IMR-90 (cell line): ENCODE measurements around the gene ITPKB. TPM values are rescaled to one million over a fixed set of nuclear protein-coding genes. Genes with fewer than 3 reads are reported as not detected.

ENCODE experiments used
- ATAC-seq: fragments of 200-7000 bp; cut with Tn5 transposase; 2 replicates; pipeline ENCODE4 v1.9.1; 2020; ENCODE audit warnings: low read depth, mild to moderate bottlenecking, moderate library complexity
- BruUV-seq: library from RNA; stranded (reverse); fragments of 400-500 nt; replicated peaks from 2 replicates; lab custom pipeline; 2021; lab: Mats Ljungman, UMichigan
- CTCF ChIA-PET: fragments of 300-600 bp; formaldehyde crosslinking; extraction: SDS; loops from one replicate; lab custom pipeline; 2021; ENCODE audit warnings: antibody characterized with exemption; lab: Yijun Ruan, JAX
- POLR2A ChIA-PET: fragments of 300-600 bp; sonication (Branson Sonifier 250); formaldehyde crosslinking; loops from one replicate; lab custom pipeline; 2022; ENCODE audit warnings: antibody characterized with exemption; ENCODE audit not compliant: unreplicated experiment; lab: Charles Lee
- DNase-seq: peaks from one replicate; pipeline ENCODE4 v3.0.0; 2013
- H2AFZ ChIP-seq: replicated peaks from 2 replicates; pipeline ENCODE3; 2013; ENCODE audit warnings: low read length, mild to moderate bottlenecking; ENCODE audit not compliant: poor library complexity
- H2AK5ac ChIP-seq: 2 replicates; pipeline ENCODE4 v1.6.1; 2013; ENCODE audit warnings: low read depth, low read length, inconsistent platforms
- H2AK9ac ChIP-seq: replicated peaks from 2 replicates; pipeline ENCODE3; 2013; ENCODE audit warnings: mild to moderate bottlenecking, low read depth, low read length, moderate library complexity; ENCODE audit not compliant: poor library complexity
- H2BK120ac ChIP-seq: 2 replicates; pipeline ENCODE4 v1.6.1; 2013; ENCODE audit warnings: low read depth, low read length, inconsistent platforms
- H2BK15ac ChIP-seq: 3 replicates; pipeline ENCODE4 v1.6.1; 2013; ENCODE audit warnings: low read depth, low read length, inconsistent platforms
- H2BK20ac ChIP-seq: 2 replicates; pipeline ENCODE4 v1.6.1; 2013; ENCODE audit warnings: low read depth, mild to moderate bottlenecking, inconsistent platforms, low read length, moderate library complexity
- H2BK5ac ChIP-seq: 2 replicates; pipeline ENCODE4 v1.6.1; 2013; ENCODE audit warnings: mild to moderate bottlenecking, low read depth, low read length, inconsistent platforms; ENCODE audit not compliant: poor library complexity, severe bottlenecking
- H3K14ac ChIP-seq: replicated peaks from 2 replicates; pipeline ENCODE4 v1.6.1; 2013; ENCODE audit warnings: low read depth, low read length, inconsistent platforms
- H3K18ac ChIP-seq: 2 replicates; pipeline ENCODE4 v1.6.1; 2013; ENCODE audit warnings: low read depth, low read length, control low read depth
- H3K23ac ChIP-seq: 2 replicates; pipeline ENCODE4 v1.6.1; 2013; ENCODE audit warnings: low read depth, low read length, inconsistent platforms
- H3K27ac ChIP-seq: 2 replicates; pipeline ENCODE4 v1.5.1; 2013; ENCODE audit warnings: mild to moderate bottlenecking, control low read depth, low read length; ENCODE audit not compliant: insufficient read depth
- H3K27me3 ChIP-seq: 2 replicates; pipeline ENCODE4 v1.6.1; 2013; ENCODE audit warnings: low read length; ENCODE audit not compliant: control insufficient read depth, insufficient read depth
- H3K36me3 ChIP-seq: 2 replicates; pipeline ENCODE4 v1.6.1; 2013; ENCODE audit warnings: low read length, mixed read lengths; ENCODE audit not compliant: control insufficient read depth, insufficient read depth
- H3K4ac ChIP-seq: 2 replicates; pipeline ENCODE4 v1.6.1; 2013; ENCODE audit warnings: low read depth, low read length, inconsistent platforms
- H3K4me1 ChIP-seq: 2 replicates; pipeline ENCODE4 v1.6.1; 2013; ENCODE audit warnings: low read length, mixed read lengths; ENCODE audit not compliant: control insufficient read depth, insufficient read depth
- H3K4me2 ChIP-seq: 2 replicates; pipeline ENCODE4 v1.6.1; 2013; ENCODE audit warnings: low read depth, mild to moderate bottlenecking, control low read depth, low read length, moderate library complexity
- H3K4me3 ChIP-seq: 2 replicates; pipeline ENCODE4 v1.5.1; 2013; ENCODE audit warnings: low read depth, mild to moderate bottlenecking, control low read depth, low read length, moderate library complexity; ENCODE audit not compliant: insufficient read depth
- H3K56ac ChIP-seq: 2 replicates; pipeline ENCODE4 v1.6.1; 2013; ENCODE audit warnings: low read length, inconsistent platforms; ENCODE audit not compliant: insufficient read depth; ENCODE audit errors: extremely low read depth
- H3K79me1 ChIP-seq, 2 experiments: 2 replicates each; pipeline ENCODE4 v1.6.1; 2013; ENCODE audit warnings: low read length in 2 of 2, inconsistent platforms in 1 of 2, low read depth in 1 of 2
- H3K9ac ChIP-seq: 2 replicates; pipeline ENCODE4 v1.6.1; 2013; ENCODE audit warnings: low read depth, low read length, control low read depth
- H3K9me1 ChIP-seq: 2 replicates; pipeline ENCODE4 v1.6.1; 2013; ENCODE audit warnings: low read length, inconsistent platforms; ENCODE audit not compliant: insufficient read depth
- H3K9me3 ChIP-seq: 2 replicates; pipeline ENCODE4 v1.6.1; 2013; ENCODE audit warnings: low read length; ENCODE audit not compliant: control insufficient read depth, insufficient read depth
- H4K20me1 ChIP-seq: 2 replicates; pipeline ENCODE4 v1.6.1; 2013; ENCODE audit warnings: low read length, inconsistent platforms; ENCODE audit not compliant: insufficient read depth
- H4K5ac ChIP-seq: 2 replicates; pipeline ENCODE4 v1.6.1; 2013; ENCODE audit warnings: mild to moderate bottlenecking, low read depth, low read length, control low read depth
- H4K8ac ChIP-seq, 2 experiments: 2 replicates each; pipeline ENCODE4 v1.6.1; 2013; ENCODE audit warnings: low read depth in 2 of 2, low read length in 2 of 2, control low read depth in 1 of 2, inconsistent platforms in 1 of 2
- H4K91ac ChIP-seq: 2 replicates; pipeline ENCODE4 v1.6.1; 2013; ENCODE audit warnings: low read depth, low read length, inconsistent platforms; ENCODE audit not compliant: insufficient read depth
- BHLHE40 ChIP-seq: fragments of 150-350 bp; IDR thresholded peaks from 2 replicates; pipeline ENCODE4 v1.6.1; 2016; ENCODE audit warnings: mild to moderate bottlenecking, low read depth, low read length
- CEBPB ChIP-seq: IDR thresholded peaks from 2 replicates; pipeline ENCODE4 v1.6.1; 2012; ENCODE audit warnings: low read depth, low read length, improper control_type of control experiment
- CHD1 ChIP-seq: IDR thresholded peaks from 2 replicates; pipeline ENCODE4 v1.6.1; 2012; ENCODE audit warnings: low read depth, low read length, improper control_type of control experiment
- FOS ChIP-seq: fragments of 150-350 bp; IDR thresholded peaks from 2 replicates; pipeline ENCODE4 v1.6.1; 2016; ENCODE audit warnings: low read depth, low read length
- MAFK ChIP-seq: IDR thresholded peaks from 2 replicates; pipeline ENCODE4 v1.6.1; 2012; ENCODE audit warnings: low read depth, low read length, improper control_type of control experiment
- MAZ ChIP-seq: IDR thresholded peaks from 2 replicates; pipeline ENCODE4 v1.6.1; 2012; ENCODE audit warnings: low read depth, mild to moderate bottlenecking, low read length, improper control_type of control experiment, moderate library complexity, borderline replicate concordance
- MXI1 ChIP-seq: IDR thresholded peaks from 2 replicates; pipeline ENCODE4 v1.6.1; 2012; ENCODE audit warnings: low read depth, mild to moderate bottlenecking, low read length, moderate library complexity, borderline replicate concordance
- NFE2L2 ChIP-seq: fragments of 150-350 bp; IDR thresholded peaks from 2 replicates; pipeline ENCODE4 v1.6.1; 2016; ENCODE audit warnings: low read depth, mild to moderate bottlenecking, low read length
- POLR2A ChIP-seq: IDR thresholded peaks from 2 replicates; pipeline ENCODE4 v1.6.1; 2012; ENCODE audit warnings: mild to moderate bottlenecking, low read depth, low read length
- RAD21 ChIP-seq: IDR thresholded peaks from 2 replicates; pipeline ENCODE4 v1.6.1; 2012; ENCODE audit warnings: low read length, improper control_type of control experiment
- RCOR1 ChIP-seq: IDR thresholded peaks from 2 replicates; pipeline ENCODE4 v1.6.1; 2012; ENCODE audit warnings: mild to moderate bottlenecking, low read length, improper control_type of control experiment; ENCODE audit not compliant: insufficient replicate concordance
- RFX5 ChIP-seq: IDR thresholded peaks from 2 replicates; pipeline ENCODE4 v1.8.0; 2012; ENCODE audit warnings: low read depth, mild to moderate bottlenecking, low read length, moderate library complexity
- SMC3 ChIP-seq: fragments of 150-350 bp; IDR thresholded peaks from 2 replicates; pipeline ENCODE4 v1.6.1; 2016; ENCODE audit warnings: low read depth, mild to moderate bottlenecking, antibody characterized with exemption, low read length, moderate library complexity
- WGBS, 2 experiments: methylation state at CpG; one replicate each; pipeline versions ENCODE4 v1.1.5 to v1.1.7; 2013; ENCODE audit warnings: missing lambda C conversion rate in 2 of 2; ENCODE audit not compliant: insufficient read length in 1 of 2; ENCODE audit errors: extremely low coverage in 2 of 2; 5-methylcytosine and 5-hydroxymethylcytosine counted together
- dilution Hi-C: fragments of 300-500 bp; cut with HindIII; formaldehyde crosslinking; loops from one replicate; pipeline ENCODE4 v1.14.3; 2018; ENCODE audit warnings: low sequenced_read_pairs; ENCODE audit not compliant: unreplicated experiment
- in situ Hi-C: fragments of 300-500 bp; cut with MboI; formaldehyde crosslinking; loops from 3 replicates; pipeline ENCODE4 v1.14.3; 2019; ENCODE audit warnings: low sequenced_read_pairs, inconsistent platforms, mixed read lengths
- intact Hi-C: fragments of 100-400 bp; cut with micrococcal nuclease; formaldehyde crosslinking; loops from 2 replicates; pipeline ENCODE4 v1.10.0; 2022
- polyA plus RNA-seq, 3 experiments: library from polyadenylated mRNA; depleted of rRNA; stranded (reverse); fragments of >200 nt; gene quantifications; 2 replicates each; pipeline ENCODE4 v1.2.3, GENCODE V29; 2012; ENCODE audit warnings: low replicate concordance in 1 of 3
- total RNA-seq: library from RNA; depleted of rRNA; stranded (reverse); fragments of >200 nt; gene quantifications from 2 replicates; pipeline ENCODE4 v1.2.3, GENCODE V29; 2012
- TF ChIP-seq, protein P1 (sequence below): fragments of 150-350 bp; IDR thresholded peaks from 2 replicates; pipeline ENCODE4 v1.6.1; 2017; ENCODE audit warnings: mild to moderate bottlenecking, antibody characterized with exemption, low read length, low read depth
- TF ChIP-seq, protein P2 (sequence below): conservative IDR thresholded peaks from 2 replicates; pipeline ENCODE4 v1.5.1; 2012; ENCODE audit warnings: mild to moderate bottlenecking, low read depth, low read length, improper control_type of control experiment
- TF ChIP-seq, protein P3 (sequence below): fragments of 150-350 bp; IDR thresholded peaks from 2 replicates; pipeline ENCODE4 v1.6.1; 2016; ENCODE audit warnings: low read depth, mild to moderate bottlenecking, low read length, moderate library complexity, borderline replicate concordance

ITPKB gene
- total and polyA plus RNA-seq, 2 of the 4 experiments (the other 2 are of a cell fraction): 0.72 to 1.4 TPM

DNA sequence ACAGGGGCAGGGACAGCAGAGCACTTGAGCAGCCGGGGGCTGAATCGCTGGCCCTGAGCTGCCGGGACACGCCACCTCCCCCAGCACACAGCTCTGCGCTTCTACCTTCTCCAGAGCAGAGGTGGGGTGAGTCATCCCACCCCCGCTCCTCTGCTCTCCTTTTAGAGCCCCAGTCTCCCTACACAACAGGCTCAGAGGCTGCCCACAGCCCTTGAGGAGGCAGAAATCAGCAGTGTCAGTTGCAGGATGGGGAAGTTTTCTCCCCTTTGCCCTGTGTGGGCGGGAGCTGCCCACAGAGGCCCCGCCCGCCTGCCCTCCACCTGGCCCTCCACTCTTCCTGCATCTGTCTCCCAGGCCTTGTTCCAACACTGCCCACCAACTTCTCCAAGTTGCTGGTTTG is 95.9 kb downstream of the ITPKB start:
- H4K91ac ChIP-seq: no peak overlapping the region
- ChIA-PET CTCF (no interaction called here), POLR2A (no interaction called here)
- H3K4me3 ChIP-seq: no peak overlapping the region
- H3K9ac ChIP-seq: no peak overlapping the region
- no peak overlapping the region for H3K14ac ChIP-seq
- intact Hi-C loops: no loop called here
- H3K4me1 ChIP-seq: peaks cover 22% of the 10 kb centered on the region
- no peak overlapping the region for H2BK15ac ChIP-seq
- peak overlapping the region; percentile 59; the same call in 1 of the 2 replicates for H3K4ac ChIP-seq
- no peak overlapping the region; a peak in 1 of 4 replicates for H4K8ac ChIP-seq
- no peaks in the 10 kb centered on the region for H3K79me1 ChIP-seq
- no peak overlapping the region for H3K18ac ChIP-seq
- no peaks in the 10 kb centered on the region for H3K9me3 ChIP-seq
- no CpG with 5 or more reads among the region's 9 CpGs for WGBS, 2 experiments
- dilution Hi-C loops: no loop called here
- no peak overlapping the region for H3K56ac ChIP-seq
- no peak overlapping the region for H3K23ac ChIP-seq
- H3K9me1 ChIP-seq: peaks cover 5% of the 10 kb centered on the region; the same call in 1 of the 2 replicates
- ATAC-seq: peak; percentile 79
- no peak overlapping the region for H3K27ac ChIP-seq
- no peaks in the 10 kb centered on the region for H4K20me1 ChIP-seq
- H2BK20ac ChIP-seq: no peak overlapping the region
- TF ChIP-seq, protein P1, sequence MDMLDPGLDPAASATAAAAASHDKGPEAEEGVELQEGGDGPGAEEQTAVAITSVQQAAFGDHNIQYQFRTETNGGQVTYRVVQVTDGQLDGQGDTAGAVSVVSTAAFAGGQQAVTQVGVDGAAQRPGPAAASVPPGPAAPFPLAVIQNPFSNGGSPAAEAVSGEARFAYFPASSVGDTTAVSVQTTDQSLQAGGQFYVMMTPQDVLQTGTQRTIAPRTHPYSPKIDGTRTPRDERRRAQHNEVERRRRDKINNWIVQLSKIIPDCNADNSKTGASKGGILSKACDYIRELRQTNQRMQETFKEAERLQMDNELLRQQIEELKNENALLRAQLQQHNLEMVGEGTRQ: no peak
- TF ChIP-seq MXI1 (no peak), SMC3 (no peak), RAD21 (peak; percentile 20; the same call in 1 of the 2 replicates), MAFK (no peak), POLR2A (no peak), MAZ (peak; percentile 19; the same call in 1 of the 2 replicates), NFE2L2 (no peak), CEBPB (no peak), BHLHE40 (0 out of 2 replicates have a peak, but pooled peaks have one; percentile 10), RCOR1 (no peak), CHD1 (no peak), RFX5 (no peak), FOS (peak; percentile 54)
- TF ChIP-seq, protein P2, sequence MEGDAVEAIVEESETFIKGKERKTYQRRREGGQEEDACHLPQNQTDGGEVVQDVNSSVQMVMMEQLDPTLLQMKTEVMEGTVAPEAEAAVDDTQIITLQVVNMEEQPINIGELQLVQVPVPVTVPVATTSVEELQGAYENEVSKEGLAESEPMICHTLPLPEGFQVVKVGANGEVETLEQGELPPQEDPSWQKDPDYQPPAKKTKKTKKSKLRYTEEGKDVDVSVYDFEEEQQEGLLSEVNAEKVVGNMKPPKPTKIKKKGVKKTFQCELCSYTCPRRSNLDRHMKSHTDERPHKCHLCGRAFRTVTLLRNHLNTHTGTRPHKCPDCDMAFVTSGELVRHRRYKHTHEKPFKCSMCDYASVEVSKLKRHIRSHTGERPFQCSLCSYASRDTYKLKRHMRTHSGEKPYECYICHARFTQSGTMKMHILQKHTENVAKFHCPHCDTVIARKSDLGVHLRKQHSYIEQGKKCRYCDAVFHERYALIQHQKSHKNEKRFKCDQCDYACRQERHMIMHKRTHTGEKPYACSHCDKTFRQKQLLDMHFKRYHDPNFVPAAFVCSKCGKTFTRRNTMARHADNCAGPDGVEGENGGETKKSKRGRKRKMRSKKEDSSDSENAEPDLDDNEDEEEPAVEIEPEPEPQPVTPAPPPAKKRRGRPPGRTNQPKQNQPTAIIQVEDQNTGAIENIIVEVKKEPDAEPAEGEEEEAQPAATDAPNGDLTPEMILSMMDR: no peak
- TF ChIP-seq, protein P3, sequence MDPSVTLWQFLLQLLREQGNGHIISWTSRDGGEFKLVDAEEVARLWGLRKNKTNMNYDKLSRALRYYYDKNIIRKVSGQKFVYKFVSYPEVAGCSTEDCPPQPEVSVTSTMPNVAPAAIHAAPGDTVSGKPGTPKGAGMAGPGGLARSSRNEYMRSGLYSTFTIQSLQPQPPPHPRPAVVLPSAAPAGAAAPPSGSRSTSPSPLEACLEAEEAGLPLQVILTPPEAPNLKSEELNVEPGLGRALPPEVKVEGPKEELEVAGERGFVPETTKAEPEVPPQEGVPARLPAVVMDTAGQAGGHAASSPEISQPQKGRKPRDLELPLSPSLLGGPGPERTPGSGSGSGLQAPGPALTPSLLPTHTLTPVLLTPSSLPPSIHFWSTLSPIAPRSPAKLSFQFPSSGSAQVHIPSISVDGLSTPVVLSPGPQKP: no peak
- H3K36me3 ChIP-seq: peaks cover 7% of the 10 kb centered on the region; the same call in 1 of the 2 replicates
- BruUV-seq: no TSS peak
- H2AK9ac ChIP-seq: peak overlapping the region; percentile 60
- H2BK5ac ChIP-seq: no peak overlapping the region
- H4K5ac ChIP-seq: no peak overlapping the region
- H2BK120ac ChIP-seq: peak overlapping the region; percentile 13; the same call in 1 of the 2 replicates
- no peak overlapping the region for H3K4me2 ChIP-seq
- DNase-seq: peak; percentile 81
- in situ Hi-C loops: no loop called here
- peak overlapping the region; percentile 79 for H2AFZ ChIP-seq
- no peaks in the 10 kb centered on the region for H3K27me3 ChIP-seq
- H2AK5ac ChIP-seq: 0 out of 2 replicates have a peak overlapping the region, but pooled peaks have one; percentile 52
